H1 (cell line): ENCODE results near the gene EVA1C. TPM values are rescaled to one million over a fixed set of nuclear protein-coding genes. Genes with fewer than 3 reads are reported as not detected.

ENCODE experiments used
- CTCF ChIA-PET: fragments of 300-600 bp; sonication (Branson Sonifier 250); formaldehyde crosslinking; loops from one replicate; lab custom pipeline; 2021; ENCODE audit not compliant: partially characterized antibody; lab: Charles Lee
- POLR2A ChIA-PET: fragments of 300-600 bp; sonication (Branson Sonifier 250); formaldehyde crosslinking; loops from one replicate; lab custom pipeline; 2021; ENCODE audit warnings: inconsistent platforms; ENCODE audit not compliant: partially characterized antibody; lab: Charles Lee
- DNase-seq, 2 experiments: peaks; one replicate each; pipeline versions ENCODE4 v3.0.0 to v3.0.0-alpha.2; 2010 to 2022; ENCODE audit warnings: low spot score in 2 of 2, low read depth in 1 of 2, mixed read lengths in 1 of 2
- FAIRE-seq: peaks from 2 replicates; lab custom pipeline; 2011; peaks lifted over from hg19 to GRCh38; lab: Jason Lieb, UNC
- H2AFZ ChIP-seq: 2 replicates; pipeline ENCODE4 v1.8.1; 2012; ENCODE audit warnings: low read length, inconsistent platforms
- H2AK5ac ChIP-seq: 2 replicates; pipeline ENCODE4 v1.6.1; 2013; ENCODE audit warnings: low read depth, low read length
- H2BK120ac ChIP-seq: replicated peaks from 2 replicates; pipeline ENCODE3; 2013; ENCODE audit warnings: low read depth, low read length, inconsistent platforms
- H2BK12ac ChIP-seq: 2 replicates; pipeline ENCODE4 v1.6.1; 2013; ENCODE audit warnings: low read depth, low read length
- H2BK15ac ChIP-seq: 2 replicates; pipeline ENCODE4 v1.6.1; 2013; ENCODE audit warnings: low read length
- H2BK20ac ChIP-seq: 2 replicates; pipeline ENCODE4 v1.6.1; 2013; ENCODE audit warnings: low read length
- H2BK5ac ChIP-seq: 2 replicates; pipeline ENCODE4 v1.6.1; 2013; ENCODE audit warnings: low read depth, low read length
- H3K14ac ChIP-seq: 2 replicates; pipeline ENCODE4 v1.6.1; 2013; ENCODE audit warnings: inconsistent platforms; ENCODE audit not compliant: insufficient read length
- H3K18ac ChIP-seq: 2 replicates; pipeline ENCODE4 v1.6.1; 2013; ENCODE audit warnings: low read length; ENCODE audit errors: extremely low read depth
- H3K23ac ChIP-seq: 2 replicates; pipeline ENCODE4 v1.6.1; 2013; ENCODE audit warnings: inconsistent platforms; ENCODE audit not compliant: insufficient read length
- H3K23me2 ChIP-seq: 2 replicates; pipeline ENCODE4 v1.6.1; 2013; ENCODE audit warnings: low read depth, low read length
- H3K27ac ChIP-seq: 2 replicates; pipeline ENCODE4 v1.6.1; 2011; ENCODE audit warnings: low read depth, low read length, inconsistent platforms
- H3K27me3 ChIP-seq, 4 experiments: replicated peaks in 1 of 4; 1 replicate in 1 of 4; 2 replicates in 3 of 4; pipeline versions ENCODE4 v1.6.1 to v1.8.1; 2011 to 2013; ENCODE audit warnings: low read length in 3 of 4, mild to moderate bottlenecking in 3 of 4, inconsistent platforms in 2 of 4, mixed read lengths in 2 of 4, moderate library complexity in 1 of 4; ENCODE audit not compliant: control insufficient read depth in 3 of 4, insufficient read depth in 3 of 4; ENCODE audit errors: extremely low read depth in 1 of 4
- H3K36me3 ChIP-seq, 4 experiments: 2 replicates each; pipeline versions ENCODE4 v1.6.1 to v1.8.1; 2011 to 2013; ENCODE audit warnings: mild to moderate bottlenecking in 4 of 4, low read length in 3 of 4, moderate library complexity in 2 of 4, control low read depth in 1 of 4, inconsistent platforms in 1 of 4; ENCODE audit not compliant: insufficient read depth in 4 of 4, control insufficient read depth in 2 of 4
- H3K4ac ChIP-seq: replicated peaks from 2 replicates; pipeline ENCODE3; 2013; ENCODE audit warnings: low read length, low read depth, mixed read lengths, inconsistent platforms; ENCODE audit not compliant: insufficient read length
- H3K4me1 ChIP-seq, 4 experiments: replicated peaks in 1 of 4; 1 replicate in 1 of 4; 2 replicates in 3 of 4; pipeline versions ENCODE4 v1.6.1 to v1.8.1; 2011 to 2013; ENCODE audit warnings: low read length in 3 of 4, inconsistent platforms in 2 of 4, mixed read lengths in 1 of 4; ENCODE audit not compliant: insufficient read depth in 4 of 4, control insufficient read depth in 3 of 4
- H3K4me2 ChIP-seq, 2 experiments: 2 replicates each; pipeline versions ENCODE4 v1.6.1 to v1.8.1; 2011 to 2013; ENCODE audit warnings: low read depth in 2 of 2, low read length in 2 of 2, control low read depth in 1 of 2, inconsistent platforms in 1 of 2, mild to moderate bottlenecking in 1 of 2; ENCODE audit not compliant: insufficient read depth in 1 of 2
- H3K4me3 ChIP-seq, 4 experiments: fragments of 200-600, 300-600 bp in 1 of 4; sonication (generic), shearing (Covaris generic), sonication (Bioruptor Twin) in 1 of 4; 2 replicates each; pipeline versions ENCODE4 v1.5.1 to v1.8.1; 2011 to 2016; ENCODE audit warnings: low read length in 4 of 4, low read depth in 3 of 4, control low read depth in 2 of 4, inconsistent platforms in 2 of 4, mild to moderate bottlenecking in 2 of 4, mixed read lengths in 1 of 4, moderate library complexity in 1 of 4; ENCODE audit not compliant: insufficient read depth in 2 of 4; ENCODE audit errors: extremely low read depth in 1 of 4
- H3K56ac ChIP-seq: replicated peaks from 2 replicates; pipeline ENCODE3; 2013; ENCODE audit warnings: low read depth, mild to moderate bottlenecking, mixed read lengths, low read length, inconsistent platforms; ENCODE audit not compliant: insufficient read length
- H3K79me1 ChIP-seq: 2 replicates; pipeline ENCODE4 v1.6.1; 2013; ENCODE audit warnings: low read depth, low read length, control low read depth
- H3K79me2 ChIP-seq, 2 experiments: 2 replicates each; pipeline versions ENCODE4 v1.6.1 to v1.8.1; 2012 to 2013; ENCODE audit warnings: low read length in 2 of 2, mild to moderate bottlenecking in 2 of 2, inconsistent platforms in 1 of 2; ENCODE audit not compliant: insufficient read depth in 2 of 2, control insufficient read depth in 1 of 2
- H3K9ac ChIP-seq, 4 experiments: replicated peaks in 1 of 4; 1 replicate in 1 of 4; 2 replicates in 3 of 4; pipeline versions ENCODE4 v1.6.1 to v1.8.1; 2011 to 2013; ENCODE audit warnings: low read depth in 3 of 4, low read length in 3 of 4, control low read depth in 2 of 4, mild to moderate bottlenecking in 2 of 4, moderate library complexity in 2 of 4, inconsistent platforms in 1 of 4; ENCODE audit errors: extremely low read depth in 1 of 4
- H3K9me3 ChIP-seq, 2 experiments: 2 replicates each; pipeline versions ENCODE4 v1.6.1 to v1.8.1; 2012 to 2013; ENCODE audit warnings: mild to moderate bottlenecking in 2 of 2, moderate library complexity in 2 of 2, control low read depth in 1 of 2, inconsistent platforms in 1 of 2, low read depth in 1 of 2, low read length in 1 of 2, mixed read lengths in 1 of 2; ENCODE audit not compliant: insufficient read depth in 2 of 2
- H4K20me1 ChIP-seq, 2 experiments: replicated peaks in 1 of 2; 2 replicates each; pipeline versions ENCODE3 to v1.8.1; 2011 to 2013; ENCODE audit warnings: inconsistent platforms in 2 of 2, low read length in 2 of 2, mild to moderate bottlenecking in 1 of 2; ENCODE audit not compliant: insufficient read depth in 2 of 2, control insufficient read depth in 1 of 2
- H4K5ac ChIP-seq: 2 replicates; pipeline ENCODE4 v1.6.1; 2013; ENCODE audit warnings: low read length, low read depth, mixed read lengths, inconsistent platforms; ENCODE audit not compliant: insufficient read length
- H4K8ac ChIP-seq: 2 replicates; pipeline ENCODE4 v1.8.0; 2013; ENCODE audit warnings: mild to moderate bottlenecking, moderate library complexity, low read length, inconsistent platforms; ENCODE audit not compliant: insufficient read depth; ENCODE audit errors: extremely low read depth
- H4K91ac ChIP-seq: replicated peaks from 2 replicates; pipeline ENCODE3; 2013; ENCODE audit warnings: low read length, mixed read lengths, inconsistent platforms; ENCODE audit not compliant: insufficient read length
- BACH1 ChIP-seq: IDR thresholded peaks from 2 replicates; pipeline ENCODE4 v1.6.1; 2012; ENCODE audit warnings: low read length, improper control_type of control experiment
- EP300 ChIP-seq, 2 experiments: IDR thresholded peaks; 1 replicate in 1 of 2; 2 replicates in 1 of 2; pipeline ENCODE4 v1.6.1; 2011 to 2012; ENCODE audit warnings: low read depth in 2 of 2, low read length in 2 of 2, mild to moderate bottlenecking in 2 of 2, borderline replicate concordance in 1 of 2, inconsistent platforms in 1 of 2, moderate library complexity in 1 of 2
- FOSL1 ChIP-seq: IDR thresholded peaks from 2 replicates; pipeline ENCODE4 v1.6.1; 2011; ENCODE audit warnings: mild to moderate bottlenecking, low read depth, low read length, moderate library complexity; ENCODE audit not compliant: insufficient read depth
- HDAC2 ChIP-seq, 2 experiments: fragments of 300-600 bp in 1 of 2; sonication (generic) in 1 of 2; IDR thresholded peaks; 2 replicates each; pipeline ENCODE4 v1.6.1; 2011 to 2012; ENCODE audit warnings: low read depth in 2 of 2, low read length in 2 of 2, mild to moderate bottlenecking in 2 of 2, moderate library complexity in 2 of 2, borderline replicate concordance in 1 of 2, inconsistent platforms in 1 of 2
- JUND ChIP-seq: IDR thresholded peaks from 2 replicates; pipeline ENCODE4 v1.6.1; 2011; ENCODE audit warnings: mild to moderate bottlenecking, improper control_type of control experiment, low read length
- KDM1A ChIP-seq: fragments of 200-600, 300-600 bp; sonication (generic); IDR thresholded peaks from 2 replicates; pipeline ENCODE4 v1.7.1; 2016; ENCODE audit warnings: mild to moderate bottlenecking, low read length, borderline replicate concordance
- KDM4A ChIP-seq: IDR thresholded peaks from one replicate; pipeline ENCODE4 v1.7.1; 2012; ENCODE audit warnings: low read depth, mild to moderate bottlenecking, moderate library complexity, low read length, inconsistent platforms; ENCODE audit not compliant: severe bottlenecking
- NANOG ChIP-seq: IDR thresholded peaks from 2 replicates; pipeline ENCODE4 v1.6.1; 2011; ENCODE audit warnings: low read length, low read depth, mild to moderate bottlenecking, inconsistent platforms; ENCODE audit not compliant: insufficient read depth, poor library complexity, severe bottlenecking
- RFX5 ChIP-seq: IDR thresholded peaks from 2 replicates; pipeline ENCODE4 v1.6.1; 2011; ENCODE audit warnings: low read depth, low read length, improper control_type of control experiment, borderline replicate concordance
- TCF12 ChIP-seq: IDR thresholded peaks from 2 replicates; pipeline ENCODE4 v1.6.1; 2011; ENCODE audit warnings: low read depth, mild to moderate bottlenecking, low read length
- YY1 ChIP-seq: IDR thresholded peaks from 2 replicates; pipeline ENCODE4 v1.6.1; 2011; ENCODE audit warnings: low read depth, mild to moderate bottlenecking, low read length
- WGBS, 2 experiments: shearing (Covaris generic) in 1 of 2; methylation state at CpG; one replicate each; pipeline versions ENCODE4 v1.1.6 to v1.1.7; 2013 to 2015; ENCODE audit warnings: low lambda C conversion rate in 2 of 2, mixed read lengths in 2 of 2, inconsistent platforms in 1 of 2, low coverage in 1 of 2, missing lambda C conversion rate in 1 of 2; ENCODE audit not compliant: insufficient replicate concordance in 2 of 2, insufficient coverage in 1 of 2, insufficient read length in 1 of 2; ENCODE audit errors: extremely low coverage in 1 of 2, missing lambda C conversion rate in 1 of 2; 5-methylcytosine and 5-hydroxymethylcytosine counted together
- polyA plus RNA-seq, 7 experiments: library from polyadenylated mRNA; depleted of rRNA in 3 of 7; stranded (reverse) in 5 of 7; unstranded in 2 of 7; fragments of >200 nt in 5 of 7; fragments of 200-250 nt in 2 of 7; gene quantifications; 1 replicate in 5 of 7; 2 replicates in 1 of 7; 4 replicates in 1 of 7; pipeline versions ENCODE4 v1.2.1 to v1.2.3, GENCODE V29; 2011 to 2013; ENCODE audit warnings: missing spikeins in 2 of 7, mixed read lengths in 2 of 7
- total RNA-seq: library from RNA; stranded (reverse); fragmentation: NEBNext Ultra II Directional; extraction: Animal tissue kit (Norgen Biotek cat#: 25700); gene quantifications from 2 replicates; pipeline ENCODE4 v1.2.1, GENCODE V29; 2021

Gene EVA1C
- total and polyA plus RNA-seq, 2 of the 8 experiments (the other 6 are each of a cell fraction or from before 2014, with no cell fraction given) = 2.6 to 3.6 TPM

DNA sequence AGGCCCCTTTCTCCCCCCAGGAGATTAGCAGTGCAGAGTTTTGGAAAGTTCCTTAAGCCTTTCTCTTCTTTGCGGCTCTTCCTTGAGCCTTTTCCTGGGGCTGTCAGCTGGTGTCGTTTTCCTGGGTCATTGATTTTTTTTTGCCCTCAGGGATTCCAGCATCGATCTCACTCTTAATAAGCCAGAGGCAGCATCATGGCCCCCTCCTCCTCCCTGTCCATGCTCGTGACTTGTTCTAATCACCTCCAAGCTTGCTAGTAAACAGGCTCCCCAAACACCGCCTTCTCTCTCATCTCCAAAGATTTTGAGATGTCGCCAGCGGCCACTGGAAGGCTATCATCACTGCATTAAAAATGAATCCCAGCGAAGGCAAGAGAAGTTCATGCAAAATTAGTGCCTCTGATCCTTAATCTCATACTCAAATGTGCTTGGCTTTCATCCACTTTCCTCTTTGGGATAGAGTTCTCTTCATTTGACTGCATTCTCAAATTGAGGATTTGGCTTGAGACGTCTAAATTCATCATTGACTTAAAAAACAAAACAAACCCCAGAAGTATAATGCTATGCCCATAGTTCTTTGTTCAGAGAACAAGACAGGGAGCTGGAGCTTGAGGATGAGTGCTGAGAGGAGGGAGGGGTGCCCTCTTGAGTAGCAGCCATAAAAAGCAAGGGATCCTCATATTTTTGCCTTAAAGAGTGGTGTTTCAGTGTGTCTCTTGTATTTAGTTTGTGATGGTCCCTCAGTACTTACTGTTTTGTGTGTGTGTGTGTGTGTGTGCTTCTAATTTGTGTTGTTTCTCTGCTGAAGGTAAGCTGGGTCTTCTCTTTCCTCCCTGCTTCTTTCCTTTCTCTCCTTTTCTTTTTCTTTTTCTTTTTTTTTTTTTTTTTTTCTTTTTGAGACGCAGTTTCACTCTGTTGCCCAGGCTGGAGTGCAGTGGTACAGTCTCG is 3.2 kb downstream of the EVA1C start:
- H2BK15ac ChIP-seq = no peak overlapping the region
- no peaks in the 10 kb centered on the region for H3K9me3 ChIP-seq
- H2BK20ac ChIP-seq = no peak overlapping the region
- H3K14ac ChIP-seq = no peak overlapping the region
- H4K20me1 ChIP-seq = no peaks in the 10 kb centered on the region
- no peak overlapping the region for H3K56ac ChIP-seq
- no peaks in the 10 kb centered on the region for H3K79me1 ChIP-seq
- peaks cover 18 to 47% (median 32%) of the 10 kb centered on the region in 4 experiments for H3K27me3 ChIP-seq
- no peak overlapping the region for H2BK120ac ChIP-seq
- H3K18ac ChIP-seq = no peak overlapping the region
- H3K23me2 ChIP-seq = peaks cover 14% of the 10 kb centered on the region; the same call in 1 of the 2 replicates
- no peak overlapping the region for H2AFZ ChIP-seq
- H2BK5ac ChIP-seq = no peak overlapping the region
- H2AK5ac ChIP-seq = no peak overlapping the region
- 82% methylated on average over 9 of the region's 11 CpGs; no CpG with 5 or more reads in 1 of the 2 experiments for WGBS, 2 experiments
- no peak overlapping the region for H3K4me3 ChIP-seq
- DNase-seq = no peak
- H3K27ac ChIP-seq = no peak overlapping the region
- H3K4me1 ChIP-seq = peaks cover 3 to 26% (median 10%) of the 10 kb centered on the region in 4 experiments
- H2BK12ac ChIP-seq = no peak overlapping the region
- ChIA-PET CTCF (interaction anchor here (0.7 to 4.5 kb wide), 10 partner anchors 10 to 190 kb away, joined by 3 to 18 read pairs (median 4); no protein-coding TSS in a partner anchor), POLR2A (no interaction called here)
- no peak overlapping the region for H3K9ac ChIP-seq
- no peak overlapping the region for H4K5ac ChIP-seq
- no peaks in the 10 kb centered on the region for H3K36me3 ChIP-seq
- no peak overlapping the region for H3K4ac ChIP-seq
- no peaks in the 10 kb centered on the region for H3K79me2 ChIP-seq
- no peak for FAIRE-seq
- no peak overlapping the region for H3K4me2 ChIP-seq
- no peak overlapping the region for H3K23ac ChIP-seq
- H4K91ac ChIP-seq = no peak overlapping the region
- no peak overlapping the region for H4K8ac ChIP-seq
- TF ChIP-seq YY1 (no peak), RFX5 (no peak), BACH1 (no peak), FOSL1 (no peak), HDAC2 (IDR thresholded peaks at IDR 0.05; ENCODE audit: borderline replicate concordance in 1 of 2, low read depth in 2 of 2, low read length in 2 of 2) (no peak), NANOG (no peak), KDM1A (no peak), EP300 (IDR thresholded peaks at IDR 0.05; ENCODE audit: borderline replicate concordance in 1 of 2, low read depth in 2 of 2, low read length in 2 of 2) (no peak), JUND (no peak), TCF12 (no peak), KDM4A (no peak)
